GM10847 (cell line): ENCODE data around the gene IQSEC1.

ENCODE experiments used
- POLR2A ChIP-seq: IDR thresholded peaks from 2 replicates; pipeline ENCODE4 v1.6.1; 2011; ENCODE audit not compliant: insufficient read length; ENCODE audit errors: extremely low read depth

Gene IQSEC1

GRCh38 chr3:13073326-13074005 lies at the start of gene IQSEC1:
Gene IQSEC1 (minus strand): TSS chr3:13073429. CDS start chr3:13073014, 415 bp downstream.
- TF ChIP-seq POLR2A: no peak

- no peak for TF ChIP-seq POLR2A
These were observed 49.1 kb upstream of the IQSEC1 start for GRCh38 chr3:13122081-13123012.

DNA sequence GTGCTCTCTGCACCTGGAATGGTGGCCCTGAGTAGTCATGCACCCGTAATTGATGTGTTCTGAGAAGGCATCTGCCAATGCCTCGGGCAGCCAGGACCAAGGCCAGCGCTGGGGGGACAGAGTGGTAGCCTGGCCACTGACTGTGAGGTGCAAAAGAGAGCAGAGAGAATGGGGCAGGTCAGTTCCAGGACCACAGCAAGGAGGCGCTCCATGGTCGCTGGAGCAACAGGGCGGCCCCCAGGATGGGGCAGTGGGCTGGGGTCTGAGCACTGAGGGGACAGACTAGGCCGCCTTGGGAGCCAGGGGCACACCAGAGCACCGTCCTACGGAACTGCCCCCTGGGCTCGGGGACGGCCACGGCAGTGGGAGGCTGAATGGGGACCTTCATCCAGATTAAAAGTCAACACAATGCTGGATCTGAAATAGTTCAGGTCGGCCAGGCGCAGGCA lies 48.3 kb upstream of the IQSEC1 start:
- no peak for TF ChIP-seq POLR2A

- no peak for TF ChIP-seq POLR2A
These were observed 47.8 kb upstream of the IQSEC1 start for GRCh38 chr3:13120928-13121552.

DNA sequence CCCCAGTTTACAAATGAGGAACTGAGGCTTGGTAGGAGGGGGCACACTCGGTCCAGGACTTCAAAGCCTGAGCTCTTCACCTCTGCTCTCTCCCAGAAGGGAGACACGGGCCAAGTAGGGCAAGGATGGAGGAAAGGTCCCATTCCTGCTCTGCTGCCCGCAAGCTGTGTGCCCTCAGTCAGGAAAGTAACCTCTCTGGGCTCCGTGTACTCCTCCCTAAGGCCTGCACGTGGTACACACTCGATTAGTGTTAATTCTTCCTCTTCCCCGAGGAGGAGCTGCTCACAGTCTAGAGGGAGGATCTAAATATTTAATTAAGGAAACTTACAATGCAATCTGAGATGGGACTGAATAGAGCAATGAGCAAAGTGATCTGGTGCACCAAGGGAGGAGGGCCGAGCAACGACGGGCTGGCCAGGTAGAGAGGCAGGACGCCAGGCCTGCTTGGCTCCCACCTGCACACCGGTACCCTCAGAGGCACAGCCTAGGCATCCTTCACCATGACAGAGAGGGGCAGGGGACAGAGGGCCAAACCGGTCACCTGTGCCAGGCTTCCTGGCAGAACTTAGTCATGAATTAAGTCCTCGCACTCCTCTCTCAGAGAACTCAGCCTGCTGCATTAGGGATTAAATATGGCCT lies 47.2 kb upstream of the IQSEC1 start:
- TF ChIP-seq POLR2A: no peak

DNA sequence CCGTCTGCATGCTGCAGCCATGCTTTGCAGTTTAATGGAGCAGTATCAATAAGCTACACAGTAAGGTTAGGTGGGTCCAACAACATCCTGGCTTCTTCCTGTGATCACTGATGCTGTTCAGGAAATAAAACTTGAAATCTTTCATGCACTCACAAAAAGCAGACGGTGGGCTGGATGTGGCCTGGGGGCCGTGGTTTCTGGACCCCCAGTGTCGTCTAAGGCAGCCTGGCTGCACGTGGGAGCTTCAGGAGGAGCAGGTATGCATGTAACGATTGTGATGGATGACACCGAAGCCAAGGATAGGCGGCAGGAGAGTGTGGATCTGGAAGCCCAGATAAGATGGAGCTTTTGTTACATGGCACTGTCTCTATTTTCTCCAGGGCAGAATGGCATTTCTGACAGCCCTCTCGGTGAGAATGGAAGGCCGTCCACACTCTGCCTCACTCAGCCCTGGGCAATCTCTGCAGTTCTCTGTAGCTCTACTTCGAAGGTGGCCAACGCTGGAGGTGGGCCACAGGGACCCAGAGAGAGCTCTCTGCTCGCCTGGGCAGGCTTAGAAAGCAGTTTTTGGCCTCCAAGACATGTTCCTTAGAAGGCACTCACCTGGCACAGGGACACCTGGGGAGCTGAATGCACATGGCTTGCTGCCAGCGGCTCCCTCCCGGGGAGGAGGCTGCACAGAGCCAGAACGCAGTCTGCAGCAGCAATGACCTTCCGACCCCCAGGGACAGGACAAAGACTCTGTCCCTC lies 46.4 kb upstream of the IQSEC1 start:
- TF ChIP-seq POLR2A: no peak

DNA sequence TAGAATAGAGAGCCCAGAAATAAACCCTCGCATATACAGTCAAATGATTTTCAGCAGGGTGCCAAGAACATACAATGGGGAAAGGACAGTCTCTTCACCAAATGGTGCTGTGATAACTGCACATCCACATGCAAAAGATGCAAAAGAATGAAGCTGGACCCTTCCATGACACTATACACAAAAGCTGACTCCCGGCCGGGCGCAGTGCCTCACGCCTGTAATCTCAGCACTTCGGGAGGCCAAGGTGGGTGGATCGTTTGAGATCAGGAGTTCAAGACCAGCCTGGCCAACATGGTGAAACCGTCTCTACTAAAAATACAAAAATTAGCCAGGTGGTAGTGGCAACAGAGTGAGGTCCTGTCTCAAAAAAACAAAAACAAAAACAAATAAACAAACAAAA lies 43.2 kb upstream of the IQSEC1 start:
- no peak for TF ChIP-seq POLR2A

DNA sequence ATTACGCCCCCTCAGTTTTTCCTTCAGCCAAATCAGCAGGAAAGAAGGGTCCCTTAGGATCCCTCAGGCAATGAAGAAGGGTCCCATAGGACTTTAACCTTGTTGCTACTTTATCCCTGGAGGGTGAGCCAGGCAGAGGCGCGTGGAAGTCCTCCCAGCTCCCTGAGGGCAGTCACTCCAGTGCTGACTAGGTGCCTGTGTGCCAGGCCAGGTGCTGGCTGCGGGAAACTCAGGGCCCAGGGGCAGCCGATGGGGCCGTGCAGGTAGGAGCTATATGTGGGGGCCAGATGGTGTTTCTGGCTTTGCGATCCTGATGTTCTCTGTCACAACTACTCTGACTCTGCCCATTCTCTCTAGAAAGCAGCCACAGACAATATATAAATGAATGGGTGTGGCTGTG lies 42.8 kb upstream of the IQSEC1 start:
- no peak for TF ChIP-seq POLR2A

DNA sequence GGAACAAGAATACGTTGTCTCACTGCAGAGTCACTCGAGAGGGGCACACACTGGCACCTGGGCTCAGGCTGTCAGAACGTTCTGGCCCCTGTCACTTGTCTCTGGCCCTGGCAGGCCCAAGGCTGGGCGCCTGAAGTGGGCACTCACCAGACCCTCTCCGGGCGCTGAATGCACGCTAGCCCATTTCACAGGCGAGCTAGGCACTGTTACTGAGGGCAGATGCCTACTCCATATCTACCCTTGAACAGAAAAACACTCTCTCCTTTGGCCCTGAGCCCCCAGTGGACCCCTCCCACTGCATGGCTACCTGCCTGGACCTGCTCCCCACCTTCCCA lies 42.3 kb upstream of the IQSEC1 start:
- no peak for TF ChIP-seq POLR2A

GRCh38 chr3:13114811-13115575 lies 41.8 kb upstream of the IQSEC1 start:
- no peak for TF ChIP-seq POLR2A

DNA sequence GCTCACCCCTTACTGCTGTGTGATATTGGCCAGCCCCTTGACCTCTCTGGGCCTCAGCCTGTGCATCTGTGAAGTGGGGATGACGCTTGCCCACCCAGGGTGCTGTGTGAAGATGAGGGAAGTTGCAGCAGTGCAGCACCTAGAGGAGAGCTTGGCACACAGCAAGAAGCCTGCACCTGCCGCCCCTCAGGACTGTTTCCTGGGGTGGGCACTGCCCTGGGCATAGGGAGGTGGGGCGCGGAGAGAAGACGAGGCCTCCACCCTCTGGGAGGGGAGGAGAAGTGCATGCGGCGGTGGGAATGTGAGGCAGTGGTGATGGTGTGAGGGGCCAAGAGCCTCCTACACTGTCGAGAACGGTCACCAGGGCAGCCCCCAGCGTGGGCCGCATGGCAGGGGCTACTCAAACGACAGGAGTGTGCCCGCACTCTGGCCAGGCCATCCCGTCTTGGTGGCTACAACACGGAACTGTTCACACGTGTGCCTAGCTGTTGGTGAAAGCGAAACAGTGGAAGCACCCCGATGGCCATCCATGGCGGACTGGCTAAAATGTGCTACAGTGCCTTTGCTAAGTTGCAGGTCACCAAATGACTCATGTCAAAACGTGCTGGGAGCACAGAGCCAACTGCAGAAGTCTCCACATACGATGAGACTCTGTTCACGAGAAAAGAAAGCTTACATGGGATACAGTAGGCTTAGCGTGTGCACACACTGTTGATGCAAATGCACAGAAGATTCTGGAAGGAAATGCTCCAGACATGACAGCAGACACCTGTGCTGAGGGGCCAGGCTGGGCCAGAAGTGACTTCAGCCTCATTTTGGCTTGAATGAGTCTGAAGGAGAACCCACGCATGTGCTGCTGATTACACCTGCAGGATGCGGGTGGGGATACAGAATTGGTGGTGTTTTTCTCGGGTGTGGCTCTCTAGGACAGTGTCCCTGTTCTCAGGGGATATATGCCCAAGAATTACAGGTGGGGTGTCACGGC lies 40.4 kb upstream of the IQSEC1 start:
- no peak for TF ChIP-seq POLR2A

GRCh38 chr3:13112521-13113345 lies 39.5 kb upstream of the IQSEC1 start:
- TF ChIP-seq POLR2A: no peak

GRCh38 chr3:13111873-13112520 lies 38.8 kb upstream of the IQSEC1 start:
- TF ChIP-seq POLR2A: no peak
